K562 (cell line): ENCODE measurements around the gene SYNPO2. TPM values are rescaled to one million over a fixed set of nuclear protein-coding genes. Genes with fewer than 3 reads are reported as not detected.

Experiments
- ATAC-seq: fragments of 200-7000 bp; cut with Tn5 transposase; 3 replicates; pipeline ENCODE4 v1.9.1; 2020; ENCODE audit warnings: moderate library complexity
- BruUV-seq: library from RNA; stranded (reverse); fragments of 400-500 nt; replicated peaks from 2 replicates; lab custom pipeline; 2021; lab: Mats Ljungman, UMichigan
- CTCF ChIA-PET: fragments of 300-600 bp; formaldehyde crosslinking; extraction: SDS; loops from one replicate; lab custom pipeline; 2021; ENCODE audit warnings: low intra/inter-chr PET ratio; lab: Yijun Ruan, JAX
- POLR2A ChIA-PET: fragments of 300-600, 350-650 bp; sonication (Branson Sonifier 250); formaldehyde crosslinking; extraction: SDS; loops from one replicate; lab custom pipeline; 2021; ENCODE audit warnings: antibody characterized with exemption, inconsistent platforms; lab: Yijun Ruan, JAX
- DNase-seq, 4 experiments: peaks; one replicate each; pipeline versions ENCODE4 v3.0.0 to v3.0.0-alpha.2; 2011 to 2018; ENCODE audit warnings: low spot score in 3 of 4, mixed read lengths in 3 of 4; ENCODE audit errors: extremely low read depth in 1 of 4
- FAIRE-seq: peaks from 2 replicates; lab custom pipeline; 2011; peaks lifted over from hg19 to GRCh38; lab: Jason Lieb, UNC
- H2AFZ ChIP-seq: 2 replicates; pipeline ENCODE4 v1.6.0; 2011; ENCODE audit warnings: low read depth, low read length, control low read depth, inconsistent platforms
- H3K27ac ChIP-seq: fragments of 200-600 bp; 3 replicates; pipeline ENCODE4 v1.8.0; 2011; ENCODE audit warnings: low read depth, mild to moderate bottlenecking, control low read depth, inconsistent platforms, low read length, moderate library complexity, mixed read lengths; ENCODE audit errors: extremely low read depth
- H3K27me3 ChIP-seq, 2 experiments: fragments of 300-600 bp in 1 of 2; 2 replicates in 1 of 2; 3 replicates in 1 of 2; pipeline versions ENCODE4 v1.6.0 to v1.8.0; 2011; ENCODE audit warnings: inconsistent platforms in 2 of 2, low read length in 2 of 2, mild to moderate bottlenecking in 1 of 2, mixed read lengths in 1 of 2, moderate library complexity in 1 of 2; ENCODE audit not compliant: control insufficient read depth in 2 of 2, insufficient read depth in 2 of 2
- H3K36me3 ChIP-seq: fragments of 300-600 bp; 3 replicates; pipeline ENCODE4 v1.8.0; 2011; ENCODE audit warnings: mild to moderate bottlenecking, low read length, inconsistent platforms; ENCODE audit not compliant: control insufficient read depth, insufficient read depth
- H3K4me1 ChIP-seq, 2 experiments: fragments of 200-600 bp in 1 of 2; replicated peaks in 1 of 2; 2 replicates in 1 of 2; 3 replicates in 1 of 2; pipeline versions ENCODE4 v1.5.1 to v1.8.0; 2011; ENCODE audit warnings: inconsistent platforms in 2 of 2, low read length in 2 of 2, mild to moderate bottlenecking in 1 of 2, mixed read lengths in 1 of 2, moderate library complexity in 1 of 2; ENCODE audit not compliant: control insufficient read depth in 2 of 2, insufficient read depth in 2 of 2
- H3K4me2 ChIP-seq: 2 replicates; pipeline ENCODE4 v1.6.1; 2011; ENCODE audit warnings: low read length, control low read depth, inconsistent platforms, mixed read lengths; ENCODE audit not compliant: insufficient read depth
- H3K4me3 ChIP-seq: fragments of 200-600 bp; sonication (generic), shearing (Covaris generic); 2 replicates; pipeline ENCODE4 v1.5.1; 2016; ENCODE audit warnings: control low read depth, inconsistent platforms
- H3K79me2 ChIP-seq: fragments of 200-600 bp; 3 replicates; pipeline ENCODE4 v1.8.0; 2011; ENCODE audit warnings: low read length, inconsistent platforms; ENCODE audit not compliant: control insufficient read depth, insufficient read depth
- H3K9ac ChIP-seq, 2 experiments: 2 replicates each; pipeline versions ENCODE4 v1.6.0 to v1.6.1; 2011; ENCODE audit warnings: low read depth in 2 of 2, low read length in 2 of 2, control low read depth in 1 of 2, inconsistent platforms in 1 of 2, mild to moderate bottlenecking in 1 of 2, mixed read lengths in 1 of 2; ENCODE audit not compliant: insufficient read depth in 1 of 2
- H3K9me1 ChIP-seq: one replicate; pipeline ENCODE4 v1.6.0; 2011; ENCODE audit warnings: inconsistent platforms, mild to moderate bottlenecking, low read length, moderate library complexity; ENCODE audit not compliant: control insufficient read depth, insufficient read depth
- H3K9me3 ChIP-seq: replicated peaks from 2 replicates; pipeline ENCODE4 v1.5.1; 2011; ENCODE audit warnings: low read depth, low read length, inconsistent platforms; ENCODE audit not compliant: control insufficient read depth, insufficient read depth
- H4K20me1 ChIP-seq: replicated peaks from 2 replicates; pipeline ENCODE4 v1.6.1; 2011; ENCODE audit warnings: low read length, inconsistent platforms, mixed read lengths; ENCODE audit not compliant: control insufficient read depth, insufficient read depth
- CEBPB ChIP-seq: fragments of 450-650 bp; IDR thresholded peaks from 2 replicates; pipeline ENCODE4 v1.6.1; 2016; ENCODE audit warnings: missing genetic modification characterization, missing compliant biosample characterization
- CEBPG ChIP-seq, 3 experiments: fragments of 200-800 bp in 1 of 3; sonication (Bioruptor generic) in 1 of 3; sonication (generic) in 1 of 3; formaldehyde crosslinking in 1 of 3; IDR thresholded peaks in 2 of 3; conservative IDR thresholded peaks in 1 of 3; 2 replicates each; pipeline versions ENCODE4 v1.6.1 to v1.8.0; 2016 to 2022; ENCODE audit warnings: missing compliant biosample characterization in 2 of 3, missing genetic modification characterization in 2 of 3, mild to moderate bottlenecking in 1 of 3, missing genetic modification reagents in 1 of 3
- SIN3A ChIP-seq, 2 experiments: fragments of 150-350 bp in 1 of 2; IDR thresholded peaks; 2 replicates each; pipeline ENCODE4 v1.6.1; 2011 to 2016; ENCODE audit warnings: borderline replicate concordance in 2 of 2, low read depth in 2 of 2, low read length in 2 of 2, mild to moderate bottlenecking in 2 of 2, moderate library complexity in 2 of 2; ENCODE audit not compliant: control insufficient read depth in 1 of 2
- ZNF197 ChIP-seq: fragments of 200-800 bp; sonication (Bioruptor generic); IDR thresholded peaks from 2 replicates; pipeline ENCODE4 v1.6.1; 2016; ENCODE audit warnings: low read depth, missing genetic modification characterization, missing compliant biosample characterization
- WGBS: fragments of 100-300 bp; shearing (Covaris generic); methylation state at CpG from one replicate; pipeline ENCODE4 v1.1.6; 2016; ENCODE audit warnings: low coverage, mixed read lengths; ENCODE audit not compliant: insufficient coverage; ENCODE audit errors: missing lambda C conversion rate; 5-methylcytosine and 5-hydroxymethylcytosine counted together
- in situ Hi-C: fragments of 300-500 bp; cut with MboI; formaldehyde crosslinking; loops from 4 replicates; pipeline ENCODE4 v1.15.0; 2018; ENCODE audit warnings: inconsistent platforms, mixed read lengths
- intact Hi-C: fragments of 100-400 bp; cut with micrococcal nuclease; formaldehyde crosslinking; loops from 2 replicates; pipeline ENCODE4 v1.14.2; 2022
- polyA plus RNA-seq, 8 experiments: library from polyadenylated mRNA; depleted of rRNA in 4 of 8; stranded (reverse) in 5 of 8; unstranded in 3 of 8; fragments of >200 nt; fragmentation: Nextera tagmentation in 2 of 8; fragmentation: Illumina TruSeq in 1 of 8; extraction: Ambion mirVana in 2 of 8; extraction: Trizol in 1 of 8; gene quantifications; 2 replicates each; pipeline versions ENCODE4 v1.2.1 to v1.2.3, GENCODE V29; 2011 to 2014; ENCODE audit warnings: inconsistent platforms in 1 of 8, missing spikeins in 1 of 8
- total RNA-seq, 7 experiments: library from RNA; depleted of rRNA in 6 of 7; stranded (reverse); fragments of >200 nt in 6 of 7; fragmentation: Illumina TruSeq in 2 of 7; extraction: Trizol in 2 of 7; gene quantifications; 2 replicates each; pipeline versions ENCODE4 v1.2.1 to v1.2.3, GENCODE V29; 2011 to 2021; ENCODE audit warnings: low replicate concordance in 1 of 7

Gene SYNPO2
- total and polyA plus RNA-seq, 9 of the 15 experiments (the other 6 are each of a cell fraction or from before 2014, with no cell fraction given), result 0.03 to 0.18 TPM; not detected in 7

- Histone ChIP-seq H3K4me1 (no peaks in the 10 kb centered on the region), H3K36me3 (no peaks in the 10 kb centered on the region), H3K27ac (no peak overlapping the region), H2AFZ (no peak overlapping the region), H3K27me3 (no peaks in the 10 kb centered on the region), H3K9ac (no peak overlapping the region), H3K4me2 (no peak overlapping the region), H4K20me1 (no peaks in the 10 kb centered on the region), H3K4me3 (no peak overlapping the region), H3K9me3 (no peaks in the 10 kb centered on the region), H3K79me2 (no peaks in the 10 kb centered on the region), H3K9me1 (no peaks in the 10 kb centered on the region)
- FAIRE-seq (no peak), DNase-seq (no peak), ATAC-seq (no peak)
- TF ChIP-seq ZNF197 (CRISPR knock-in tag) (no peak), CEBPG (CRISPR knock-in tag; IDR thresholded peaks at IDR 0.05) (no peak), CEBPG (tag; conservative IDR thresholded peaks at IDR 0.05 in 1 of 2, IDR thresholded peaks at IDR 0.05 in 1 of 2) (peak; percentile 72 to 80), CEBPB (tag) (peak; percentile 36), SIN3A (IDR thresholded peaks at IDR 0.05; ENCODE audit: borderline replicate concordance in 2 of 2, control insufficient read depth in 1 of 2, low read depth in 2 of 2, low read length in 2 of 2) (no peak)
- CTCF ChIA-PET, result no interaction called here
- in situ Hi-C loops, result no loop called here
- BruUV-seq, result no TSS peak
- 0% methylated on average over 1 of the region's 1 CpG for WGBS
- intact Hi-C loops, result no loop called here
- POLR2A ChIA-PET, result no interaction called here
These were observed 217.0 kb downstream of the SYNPO2 start for GRCh38 chr4:119105605-119106004.
